ENCODE measurements around the gene PRMT3.
"Not testable (repeated sequence)": the region's sequence is repeated elsewhere in the genome, so short reads cannot be mapped to it uniquely, and the experiment has no call there.

PRMT3 gene

GRCh38 chr11:20387261-20388095 is at the start of gene PRMT3:
Gene PRMT3 (plus strand): TSS chr11:20387716. CDS start chr11:20387747, 31 bp downstream.
- DNase-seq = peak; percentile 99

GRCh38 chr11:20342347-20343141 is 45.0 kb upstream of the PRMT3 start:
- no peak for DNase-seq

DNA sequence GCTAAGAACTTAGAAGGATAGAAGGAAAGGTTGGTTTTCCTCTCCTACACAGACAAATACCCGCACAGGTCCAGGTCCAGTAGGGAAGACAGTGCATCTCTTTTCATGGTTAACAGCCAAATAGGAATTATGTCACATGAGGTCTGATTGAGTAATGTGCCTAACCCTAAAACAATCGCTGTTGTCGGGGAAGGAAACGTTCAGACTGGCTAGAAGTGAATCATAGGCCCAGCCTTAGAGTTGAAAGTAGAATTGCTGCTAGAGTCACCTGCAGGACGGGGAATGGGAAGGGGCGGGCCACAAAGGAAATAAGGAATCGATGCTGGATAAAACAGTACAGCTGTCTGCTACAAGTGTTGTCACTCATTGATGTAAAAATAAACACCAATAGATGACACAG is 36.4 kb upstream of the PRMT3 start:
- DNase-seq = no peak

DNA sequence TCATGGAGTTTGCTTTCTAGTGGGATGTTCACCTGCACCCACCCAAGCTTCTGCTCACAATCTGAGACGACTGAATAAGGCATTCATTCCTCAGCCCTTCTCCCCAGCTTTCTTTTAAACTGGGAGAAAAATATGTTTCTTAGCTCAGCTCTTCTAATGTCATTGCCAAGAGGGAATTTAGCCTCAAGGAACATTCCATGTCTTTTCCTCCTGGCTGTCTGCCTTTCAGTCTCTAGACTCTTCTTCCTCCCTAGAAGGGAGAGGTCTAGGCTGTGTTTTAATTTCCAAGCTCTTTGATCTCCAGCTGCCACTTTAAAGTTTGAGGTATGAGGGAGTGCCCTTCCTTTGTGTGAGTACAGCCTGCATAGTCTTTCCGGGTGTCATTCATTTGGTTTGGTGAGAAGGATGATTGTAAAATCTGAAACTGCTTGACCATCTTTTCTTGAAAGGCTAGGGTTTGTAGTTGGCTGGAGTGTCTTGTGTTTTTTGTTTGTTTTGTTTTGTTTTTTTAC is 35.7 kb upstream of the PRMT3 start:
- DNase-seq = no peak

DNA sequence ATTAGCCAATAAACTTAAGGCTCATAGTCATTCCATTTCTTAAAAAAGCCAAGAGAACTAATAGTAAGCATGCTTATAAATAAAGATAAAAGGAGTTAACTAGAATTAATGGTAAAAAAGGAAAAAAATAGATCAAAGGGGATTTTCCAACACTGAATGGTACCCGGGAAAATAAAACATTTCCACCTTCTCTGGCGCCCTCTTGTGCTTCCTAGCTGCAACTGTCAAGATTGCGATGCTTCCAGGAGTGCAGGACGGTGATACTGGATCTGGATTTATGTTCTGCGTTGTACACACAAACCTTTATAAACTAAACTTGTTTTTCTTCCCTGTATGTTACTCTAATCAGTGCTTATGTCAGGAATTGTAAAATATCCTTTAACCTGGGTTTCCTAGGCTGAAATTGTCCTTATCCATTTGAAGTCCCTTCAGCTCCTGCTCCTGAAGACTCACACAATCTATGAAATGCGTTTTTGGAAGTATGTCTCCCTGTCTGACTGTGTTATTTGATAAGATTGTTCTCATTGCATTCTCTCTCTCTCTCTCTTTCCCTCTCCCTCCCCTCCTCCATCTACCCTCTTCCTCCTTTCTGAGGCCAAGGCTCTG is 33.6 kb upstream of the PRMT3 start:
- no peak for DNase-seq

- DNase-seq = peak; percentile 42
Observed at GRCh38 chr11:20355221-20356219, 32.0 kb upstream of the PRMT3 start.

- DNase-seq = no peak
Observed at GRCh38 chr11:20357150-20357549, 30.4 kb upstream of the PRMT3 start.

- peak; percentile 44 for DNase-seq
Observed at GRCh38 chr11:20360650-20361049, 26.9 kb upstream of the PRMT3 start.

GRCh38 chr11:20362481-20362880 is 25.0 kb upstream of the PRMT3 start:
- DNase-seq = no peak

DNA sequence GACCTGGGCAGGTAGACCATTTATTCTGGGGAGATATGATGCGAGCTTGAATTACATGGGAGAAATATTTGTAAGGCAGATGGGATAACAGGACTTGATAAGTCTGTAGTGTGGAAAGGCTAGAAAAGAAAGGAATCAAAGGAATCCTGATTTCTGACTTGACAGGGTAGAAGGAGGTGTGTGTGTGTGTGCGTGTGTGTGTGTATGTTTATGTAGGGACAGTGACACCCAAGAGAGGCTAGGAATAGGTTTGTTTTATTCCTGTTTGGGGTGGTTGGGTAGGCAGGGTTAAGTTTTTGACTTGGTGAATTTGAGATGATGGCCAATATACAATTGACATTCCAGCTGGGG is 24.4 kb upstream of the PRMT3 start:
- no peak for DNase-seq

- DNase-seq = peak; percentile 79
Observed at GRCh38 chr11:20363500-20364340, 23.8 kb upstream of the PRMT3 start, which contains the start of gene HTATIP2. Gene HTATIP2 (plus strand): TSS chr11:20363714. CDS start chr11:20364238, 524 bp downstream.

- no peak for DNase-seq
Observed at GRCh38 chr11:20364341-20364792, 23.1 kb upstream of the PRMT3 start.

- DNase-seq = not testable (repeated sequence)
Observed at GRCh38 chr11:20365465-20365864, 22.1 kb upstream of the PRMT3 start.

DNA sequence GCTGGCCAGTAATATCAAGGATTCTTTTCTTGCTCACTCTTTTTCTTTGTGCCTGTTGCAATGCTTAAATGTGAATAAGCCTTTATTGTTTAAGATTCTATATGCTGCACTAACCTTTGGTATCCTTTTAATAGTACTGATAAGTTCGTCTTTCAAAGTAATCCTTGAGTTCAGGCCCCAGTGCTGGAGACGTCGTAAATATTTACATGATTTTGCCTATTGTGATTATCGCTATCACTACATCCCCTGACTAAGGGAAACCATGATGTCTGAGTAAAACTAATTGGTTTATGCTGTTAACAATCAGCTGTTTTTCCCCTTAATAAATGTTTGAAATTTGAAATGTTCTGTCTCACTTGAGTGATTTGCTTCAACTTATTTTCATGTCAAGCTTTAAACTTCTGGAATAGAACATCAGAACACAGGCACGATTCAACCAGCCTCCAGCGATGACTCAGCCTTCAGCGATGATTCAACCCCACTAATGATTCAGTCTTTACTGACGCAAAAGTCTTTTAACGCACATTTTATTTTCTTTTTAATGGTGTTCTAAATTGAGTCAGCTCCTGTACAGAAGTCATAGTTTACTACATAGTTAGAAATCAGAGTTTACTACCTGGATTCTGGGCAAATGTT is 20.1 kb upstream of the PRMT3 start:
- peak; percentile 75 for DNase-seq

- DNase-seq = no peak
Observed at GRCh38 chr11:20368438-20368837, 19.1 kb upstream of the PRMT3 start.

- DNase-seq = no peak
Observed at GRCh38 chr11:20369826-20370225, 17.7 kb upstream of the PRMT3 start.

GRCh38 chr11:20372081-20372626 is 15.4 kb upstream of the PRMT3 start:
- no peak for DNase-seq

GRCh38 chr11:20373147-20373546 is 14.4 kb upstream of the PRMT3 start:
- no peak for DNase-seq

DNA sequence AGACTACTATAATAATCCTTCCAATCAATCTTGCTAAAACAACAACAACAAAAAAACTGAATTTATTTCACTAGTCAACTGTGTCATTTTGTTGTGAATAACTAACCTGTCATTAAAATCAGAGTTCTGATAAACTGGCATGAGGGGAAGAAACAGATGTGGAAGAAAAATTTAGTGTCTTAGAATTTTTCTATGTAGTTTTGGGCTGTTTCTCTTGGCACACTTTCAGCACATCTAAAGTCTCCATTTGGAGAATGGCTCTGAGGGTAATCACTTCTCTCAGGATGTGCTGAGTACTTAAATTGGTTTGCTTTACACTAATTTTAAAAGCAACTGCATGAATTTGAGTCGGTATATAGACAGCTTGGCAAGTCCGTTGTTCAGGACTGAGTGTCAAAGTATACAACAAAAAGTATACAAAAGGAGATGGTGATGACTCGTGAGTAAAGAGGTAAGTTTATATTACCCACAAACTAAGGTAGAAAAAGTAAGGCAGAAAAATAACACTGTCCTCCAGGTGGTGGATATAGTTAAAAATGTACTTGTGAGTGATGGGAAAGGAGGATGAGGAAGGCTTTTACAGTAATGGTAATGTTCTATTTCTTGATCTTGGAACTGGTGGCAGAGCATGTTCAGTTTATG is 13.8 kb upstream of the PRMT3 start:
- no peak for DNase-seq

Measured in activated naive CD4-positive, alpha-beta T cell treated with anti-CD3 and anti-CD28 coated beads, Interleukin-2, amount 50 U/mL, for 16 hours (primary cell).